G401 (cell line): ENCODE measurements around the gene NAP1L1. TPM values are rescaled to one million over a fixed set of nuclear protein-coding genes. Genes with fewer than 3 reads are reported as not detected.

ENCODE experiments used
- DNase-seq: peaks from one replicate; pipeline ENCODE4 v3.0.0-alpha.2; 2015; ENCODE audit warnings: low spot score
- in situ Hi-C: cut with HindIII; loops from 2 replicates; pipeline ENCODE4 v1.10.0; 2016; ENCODE audit warnings: low sequenced_read_pairs, mixed read lengths
- total RNA-seq: library from RNA; depleted of rRNA; stranded (reverse); fragments of >200 nt; shearing (Covaris generic); gene quantifications from 2 replicates; pipeline ENCODE4 v1.2.3, GENCODE V29; 2014

NAP1L1 gene
- total RNA-seq, 1 experiment from 2014 or later: 894 TPM

GRCh38 chr12:76025601-76026575 lies 58.6 kb downstream of the NAP1L1 start:
- no peak for DNase-seq
- in situ Hi-C loops: no loop called here

GRCh38 chr12:76024942-76025600 lies 59.4 kb downstream of the NAP1L1 start:
- in situ Hi-C loops: no loop called here
- DNase-seq: no peak

DNA sequence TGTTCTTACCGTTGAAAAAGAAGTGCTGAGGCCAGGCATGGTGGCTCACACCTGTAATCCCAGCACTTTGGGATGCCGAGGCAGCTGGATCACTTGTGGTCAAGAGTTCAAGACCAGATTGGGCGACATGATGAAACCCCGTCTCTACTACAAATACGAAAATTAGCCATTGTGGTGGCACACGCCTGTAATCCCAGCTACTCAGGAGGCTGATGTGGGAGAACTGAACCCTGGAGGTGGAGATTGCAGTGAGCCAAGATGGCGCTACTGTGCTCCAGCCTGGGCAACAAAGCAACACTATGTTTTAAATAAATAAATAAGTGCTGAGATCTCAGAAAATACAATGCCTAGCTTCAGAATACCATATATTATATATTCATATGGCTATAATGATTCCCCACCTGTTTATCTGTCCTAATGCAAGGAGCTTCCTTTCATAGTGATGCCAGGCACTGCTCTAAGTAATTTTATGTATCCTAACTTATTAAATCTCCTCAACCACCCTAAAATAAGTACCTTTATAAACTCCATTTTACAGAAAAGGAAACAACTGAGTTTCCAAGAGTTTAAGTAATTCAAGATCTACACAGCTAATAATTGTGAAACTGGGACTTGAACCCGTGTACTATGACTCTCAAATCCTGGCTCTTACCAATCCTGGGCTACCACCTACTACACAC lies 60.2 kb downstream of the NAP1L1 start:
- DNase-seq: no peak
- in situ Hi-C loops: no loop called here

DNA sequence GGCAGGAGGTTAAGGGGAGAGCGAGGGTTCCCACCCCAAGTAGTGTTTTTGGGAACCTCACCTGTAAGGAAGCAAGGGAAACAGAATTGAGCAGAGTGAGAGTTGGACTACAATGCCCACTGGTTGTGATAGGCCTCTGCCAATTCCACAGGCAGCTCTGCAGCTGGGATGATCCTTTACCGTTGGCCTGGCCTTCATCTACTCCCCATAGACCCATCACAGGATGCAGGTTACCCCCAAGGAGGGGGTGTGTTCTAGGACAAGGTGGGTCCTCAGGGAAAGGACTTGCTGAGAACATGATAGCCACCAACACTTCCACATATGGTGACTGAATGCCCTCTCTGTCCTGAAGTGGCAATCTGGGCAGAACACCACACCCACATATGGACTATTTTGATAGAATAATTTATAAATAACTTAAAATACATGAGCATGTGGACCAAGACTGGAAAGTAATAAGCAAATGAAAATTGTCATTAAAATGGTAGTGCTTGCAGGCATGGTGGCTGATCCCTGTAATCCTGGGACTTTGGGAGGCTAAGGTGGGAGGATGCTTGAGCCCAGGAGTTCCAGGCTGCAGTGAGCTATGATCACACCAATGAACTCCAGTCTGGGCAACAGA lies 61.3 kb downstream of the NAP1L1 start:
- no peak for DNase-seq
- in situ Hi-C loops: no loop called here

DNA sequence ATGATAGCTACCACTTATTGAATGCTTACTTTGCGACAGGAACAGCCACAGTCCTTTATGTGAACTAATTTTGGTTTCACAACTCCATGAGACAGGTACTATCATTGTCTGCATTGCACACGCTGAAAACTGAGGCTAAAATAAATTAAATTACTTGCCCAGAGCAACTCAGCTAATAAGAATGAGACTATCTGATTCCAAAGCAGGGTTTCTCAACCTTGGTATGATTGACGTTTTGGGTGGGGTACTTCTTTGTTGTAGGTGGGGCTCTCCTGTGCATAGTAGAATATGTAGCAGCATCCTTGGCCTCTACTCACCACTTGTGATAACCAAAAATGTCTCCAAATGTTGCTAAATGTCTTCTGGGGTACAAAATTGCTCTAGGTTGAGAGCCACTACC lies 62.0 kb downstream of the NAP1L1 start:
- in situ Hi-C loops: no loop called here
- no peak for DNase-seq

DNA sequence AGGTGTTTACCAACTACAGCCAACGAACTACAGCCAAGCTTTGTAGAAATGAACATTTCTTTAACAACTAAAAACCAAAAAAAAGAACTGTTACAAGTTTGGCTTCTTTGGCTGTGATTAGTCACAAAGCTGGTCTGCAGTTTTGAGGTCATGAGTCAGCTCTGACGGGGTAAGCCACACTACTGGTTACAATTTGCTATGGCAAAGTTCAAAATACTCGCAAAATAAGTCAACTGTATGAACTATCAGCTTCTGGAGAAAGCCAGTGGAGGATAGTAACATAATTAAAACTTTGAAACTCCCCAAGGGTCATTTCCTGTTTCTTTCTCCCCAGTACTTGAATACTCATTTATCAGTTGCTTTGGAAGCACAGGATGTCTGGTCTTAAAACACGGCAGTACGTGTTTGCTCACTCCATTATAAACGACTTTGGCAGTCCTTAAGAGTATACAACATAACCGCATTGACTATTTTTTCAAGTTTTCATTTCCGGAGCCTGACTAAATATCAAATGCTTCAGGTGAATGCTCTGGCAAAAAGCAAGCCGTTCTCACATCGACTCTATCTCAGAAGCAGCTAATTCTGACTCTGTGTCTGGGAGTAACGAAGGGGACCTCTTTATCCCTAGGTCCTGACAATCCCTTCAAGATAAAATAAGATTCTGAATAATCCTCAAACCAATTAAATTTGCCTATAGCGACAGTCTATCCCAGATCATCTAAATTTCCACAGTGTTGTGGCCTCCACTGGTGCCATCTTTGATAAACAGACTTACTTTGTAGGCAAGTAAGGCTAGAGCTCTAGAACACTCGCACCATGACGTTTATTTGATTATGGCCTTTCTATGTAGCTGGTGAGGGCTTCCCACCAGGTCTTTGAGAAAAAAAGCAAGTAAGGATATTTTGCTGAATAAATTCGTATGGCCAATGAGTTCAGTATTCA lies 63.5 kb downstream of the NAP1L1 start:
- in situ Hi-C loops: no loop called here
- DNase-seq: no peak

- in situ Hi-C loops: no loop called here
- DNase-seq: no peak
These were observed 64.2 kb downstream of the NAP1L1 start for GRCh38 chr12:76020281-76020680.

- in situ Hi-C loops: no loop called here
- no peak for DNase-seq
These were observed 65.8 kb downstream of the NAP1L1 start for GRCh38 chr12:76018672-76019071.

DNA sequence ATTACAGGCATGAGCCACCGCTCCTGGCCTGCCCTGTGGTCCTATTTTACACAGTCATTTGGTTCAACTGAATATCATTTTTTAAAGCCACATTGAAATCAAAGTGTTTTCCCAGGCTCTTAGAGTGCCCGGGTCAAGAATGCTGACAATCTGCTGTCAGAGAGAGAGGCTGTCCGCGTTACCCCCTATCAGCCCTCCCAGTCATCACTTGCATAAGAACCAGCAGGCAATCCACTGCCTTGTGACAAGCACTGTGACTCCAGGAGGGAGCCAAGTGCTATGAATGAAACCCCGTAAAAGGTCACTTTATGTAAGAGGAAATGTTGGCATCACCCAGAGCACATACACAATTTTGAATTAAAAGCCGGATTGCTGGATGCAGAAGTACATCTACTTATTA lies 66.4 kb downstream of the NAP1L1 start:
- in situ Hi-C loops: no loop called here
- DNase-seq: no peak

DNA sequence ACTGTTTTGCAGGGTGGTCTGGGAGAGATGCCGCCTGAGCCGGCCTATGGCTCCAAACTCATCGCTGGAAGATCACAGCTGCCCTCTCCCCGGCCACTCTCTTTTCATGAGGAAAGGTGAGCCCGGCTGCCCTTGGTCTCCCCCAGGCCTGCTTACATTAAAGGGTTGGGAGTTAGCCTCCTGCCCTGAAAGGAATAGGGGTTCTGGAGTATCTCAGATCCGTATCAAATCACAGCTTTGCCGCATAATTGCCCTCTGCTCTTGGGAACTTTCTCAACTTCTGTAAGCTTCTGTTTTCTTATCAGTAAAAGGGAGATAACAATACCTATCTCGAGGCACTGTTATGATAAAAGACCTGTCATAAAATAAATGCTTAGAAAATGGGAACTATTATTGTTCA lies 70.5 kb downstream of the NAP1L1 start:
- in situ Hi-C loops: no loop called here
- no peak for DNase-seq

GRCh38 chr12:76013603-76014002 lies 70.9 kb downstream of the NAP1L1 start:
- DNase-seq: no peak
- in situ Hi-C loops: no loop called here

DNA sequence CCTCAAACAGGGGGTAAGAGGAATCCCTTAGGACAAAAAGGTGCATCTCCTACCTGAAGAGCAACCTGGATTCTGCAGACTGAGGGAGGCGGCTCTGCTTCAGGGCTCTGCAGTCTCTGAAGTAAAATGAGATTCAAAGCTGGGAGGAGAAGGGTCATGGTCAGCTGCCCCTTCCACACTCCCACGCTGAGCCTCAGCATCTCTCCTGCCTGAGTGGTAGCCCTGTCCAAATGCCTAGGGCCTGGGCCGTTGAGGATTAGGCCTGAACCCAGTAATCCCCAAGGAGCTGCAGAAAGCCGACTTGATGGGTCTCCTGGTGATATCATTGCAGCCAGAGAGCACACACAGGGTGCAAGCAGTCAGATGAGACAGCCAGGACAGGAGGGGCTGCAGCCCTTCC lies 71.8 kb downstream of the NAP1L1 start:
- no peak for DNase-seq
- in situ Hi-C loops: no loop called here

DNA sequence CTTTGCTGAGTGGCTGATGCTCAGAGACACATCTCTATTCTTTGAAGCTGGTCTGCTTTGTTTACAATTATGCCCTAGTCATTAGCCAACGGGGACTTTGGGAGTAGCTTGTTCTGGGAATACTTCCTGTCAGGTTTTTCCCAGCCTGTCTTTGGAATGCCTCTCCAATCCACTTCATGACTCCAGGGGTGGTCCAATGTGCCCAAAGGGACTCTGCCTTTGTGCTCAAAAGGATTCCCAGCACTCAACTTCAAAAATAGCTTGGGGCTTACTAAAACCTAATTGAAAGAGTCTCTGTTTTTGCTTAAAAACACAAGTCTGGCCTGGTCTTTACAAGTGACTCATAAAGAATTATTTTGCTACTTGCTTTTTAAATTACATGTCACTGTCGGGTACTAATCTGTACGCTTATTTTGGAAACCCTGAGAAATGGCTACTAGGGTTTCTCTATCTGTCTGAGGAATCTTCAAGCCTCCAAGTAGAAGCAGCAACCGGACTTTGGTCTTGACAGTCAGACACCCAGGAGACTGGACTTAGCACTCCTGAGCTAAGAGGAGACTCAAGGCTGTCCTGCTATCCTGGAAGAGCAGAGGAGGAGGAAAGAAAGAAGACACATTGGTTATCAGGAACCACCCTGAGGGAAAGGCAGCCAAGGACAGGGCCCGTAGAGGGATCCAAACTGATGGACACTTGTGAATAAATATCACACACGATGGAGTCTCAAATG lies 73.6 kb downstream of the NAP1L1 start:
- no peak for DNase-seq
- in situ Hi-C loops: no loop called here

GRCh38 chr12:76008428-76008827 lies 76.1 kb downstream of the NAP1L1 start:
- no peak for DNase-seq
- in situ Hi-C loops: no loop called here

DNA sequence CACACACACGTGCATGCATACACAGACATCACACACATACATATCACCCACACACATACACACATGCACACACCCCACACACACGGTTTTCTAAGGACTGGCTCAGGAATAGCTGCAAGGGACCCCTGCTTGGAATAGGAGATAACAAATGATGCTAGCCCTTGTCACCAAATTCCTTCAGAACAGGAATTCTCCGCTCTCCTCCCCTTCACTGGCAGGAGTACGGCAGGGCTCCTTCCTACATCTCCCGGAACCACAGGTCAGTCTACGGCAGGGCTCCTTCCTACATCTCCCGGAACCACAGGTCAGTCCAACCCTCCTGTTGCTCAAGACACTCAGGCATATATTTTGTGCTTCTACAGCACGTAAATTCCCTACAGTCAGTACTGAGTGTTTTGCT lies 76.8 kb downstream of the NAP1L1 start:
- in situ Hi-C loops: no loop called here
- no peak for DNase-seq

GRCh38 chr12:76006028-76006925 lies 78.2 kb downstream of the NAP1L1 start:
- in situ Hi-C loops: no loop called here
- no peak for DNase-seq

- in situ Hi-C loops: no loop called here
These were observed 81.2 kb downstream of the NAP1L1 start for GRCh38 chr12:76003355-76003638.

More at GRCh38 chr12:76003355-76003638, 81.2 kb downstream of the NAP1L1 start:
- DNase-seq: no peak
